Chondrocyte (in vitro differentiated cells): ENCODE data around the gene UPF2. TPM values are rescaled to one million over a fixed set of nuclear protein-coding genes. Genes with fewer than 3 reads are reported as not detected.

Experiments
- DNase-seq: peaks from one replicate; pipeline ENCODE4 v3.0.0; 2021; ENCODE audit warnings: mixed read lengths, low spot score
- H3K27ac Mint-ChIP-seq: one replicate; pipeline ENCODE4 v1.8.0; 2021; ENCODE audit warnings: mild to moderate bottlenecking, moderate library complexity, mixed read lengths; ENCODE audit not compliant: unreplicated experiment
- H3K27me3 Mint-ChIP-seq: 2 replicates; pipeline ENCODE4 v1.8.0; 2021; ENCODE audit warnings: low read depth, mixed read lengths
- H3K36me3 Mint-ChIP-seq: 2 replicates; pipeline ENCODE4 v1.8.0; 2021; ENCODE audit warnings: low read depth, mixed read lengths
- H3K4me1 Mint-ChIP-seq: 2 replicates; pipeline ENCODE4 v1.8.0; 2021; ENCODE audit warnings: low read depth, mild to moderate bottlenecking, mixed read lengths
- H3K4me3 Mint-ChIP-seq: one replicate; pipeline ENCODE4 v1.8.0; 2021; ENCODE audit warnings: mild to moderate bottlenecking, moderate library complexity, mixed read lengths; ENCODE audit not compliant: unreplicated experiment
- H3K9me3 Mint-ChIP-seq: 2 replicates; pipeline ENCODE4 v1.8.0; 2021; ENCODE audit warnings: low read depth, mixed read lengths
- CTCF ChIP-seq: fragments of 200-600 bp; sonication (generic); IDR thresholded peaks from 2 replicates; pipeline ENCODE4 v1.5.0; 2021; ENCODE audit warnings: antibody characterized with exemption, mild to moderate bottlenecking, moderate library complexity
- total RNA-seq: library from RNA; stranded (reverse); gene quantifications from 3 replicates; pipeline ENCODE4 v1.2.1, GENCODE V29; 2021

The UPF2 gene
- total RNA-seq, 1 donor from 2014 or later = 20.3 TPM

- DNase-seq = peak; percentile 56
- H3K9me3 Mint-ChIP-seq = no peaks in the 10 kb centered on the region
- no peaks in the 10 kb centered on the region for H3K36me3 Mint-ChIP-seq
- TF ChIP-seq CTCF = no peak
- H3K27me3 Mint-ChIP-seq = no peaks in the 10 kb centered on the region
- no peak overlapping the region for H3K27ac Mint-ChIP-seq
- peaks cover 24% of the 10 kb centered on the region for H3K4me1 Mint-ChIP-seq
- no peak overlapping the region for H3K4me3 Mint-ChIP-seq
Observed at GRCh38 chr10:11899067-11899876, 143.3 kb downstream of the UPF2 start.

- Mint-ChIP-seq H3K4me3 (no peak overlapping the region), H3K4me1 (peaks cover 24% of the 10 kb centered on the region), H3K27ac (peak overlapping the region; percentile 2), H3K9me3 (no peaks in the 10 kb centered on the region), H3K36me3 (no peaks in the 10 kb centered on the region), H3K27me3 (no peaks in the 10 kb centered on the region)
- DNase-seq = peak; percentile 69
- no peak for TF ChIP-seq CTCF
Observed at GRCh38 chr10:11898372-11899066, 144.1 kb downstream of the UPF2 start.

- Mint-ChIP-seq H3K27ac (no peak overlapping the region), H3K4me1 (peaks cover 24% of the 10 kb centered on the region), H3K27me3 (no peaks in the 10 kb centered on the region), H3K4me3 (no peak overlapping the region), H3K9me3 (no peaks in the 10 kb centered on the region), H3K36me3 (no peaks in the 10 kb centered on the region)
- no peak for DNase-seq
- TF ChIP-seq CTCF = no peak
Observed at GRCh38 chr10:11898033-11898371, 144.6 kb downstream of the UPF2 start.

GRCh38 chr10:11896549-11897200, 145.9 kb downstream of the UPF2 start:
- Mint-ChIP-seq H3K4me3 (no peak overlapping the region), H3K9me3 (no peaks in the 10 kb centered on the region), H3K27me3 (no peaks in the 10 kb centered on the region), H3K36me3 (no peaks in the 10 kb centered on the region), H3K27ac (no peak overlapping the region), H3K4me1 (peaks cover 16% of the 10 kb centered on the region)
- TF ChIP-seq CTCF = no peak
- DNase-seq = no peak

GRCh38 chr10:11895598-11895997, 147.0 kb downstream of the UPF2 start:
- Mint-ChIP-seq H3K4me1 (peaks cover 13% of the 10 kb centered on the region), H3K9me3 (no peaks in the 10 kb centered on the region), H3K27ac (no peak overlapping the region), H3K4me3 (no peak overlapping the region), H3K36me3 (no peaks in the 10 kb centered on the region), H3K27me3 (no peaks in the 10 kb centered on the region)
- TF ChIP-seq CTCF = no peak
- no peak for DNase-seq
